Measurements from ENCODE around the gene TSHB.

Gene TSHB

GRCh38 chr1:115060501-115060900 lies 30.9 kb downstream of the TSHB start:
- no peak for DNase-seq (ENCODE audit: low spot score)

- no peak for DNase-seq (ENCODE audit: low spot score)
These were observed 32.9 kb downstream of the TSHB start for GRCh38 chr1:115062542-115063004.

GRCh38 chr1:115063228-115063901 lies 33.7 kb downstream of the TSHB start:
- DNase-seq (ENCODE audit: low spot score): no peak

- no peak for DNase-seq (ENCODE audit: low spot score)
These were observed 34.8 kb downstream of the TSHB start for GRCh38 chr1:115064461-115064860.

GRCh38 chr1:115065021-115065420 lies 35.4 kb downstream of the TSHB start:
- DNase-seq (ENCODE audit: low spot score): no peak

GRCh38 chr1:115067161-115067859 lies 37.7 kb downstream of the TSHB start:
- no peak for DNase-seq (ENCODE audit: low spot score)

- DNase-seq (ENCODE audit: low spot score): no peak
These were observed 39.4 kb downstream of the TSHB start for GRCh38 chr1:115068826-115069585.

GRCh38 chr1:115069659-115070308 lies 40.2 kb downstream of the TSHB start:
- no peak for DNase-seq (ENCODE audit: low spot score)

- DNase-seq (ENCODE audit: low spot score): no peak
These were observed 41.5 kb downstream of the TSHB start for GRCh38 chr1:115071012-115071664.

- DNase-seq (ENCODE audit: low spot score): no peak
These were observed 43.9 kb downstream of the TSHB start for GRCh38 chr1:115073298-115074087.

- DNase-seq (ENCODE audit: low spot score): no peak
These were observed 45.4 kb downstream of the TSHB start for GRCh38 chr1:115074839-115075534.

- DNase-seq (ENCODE audit: low spot score): no peak
These were observed 46.8 kb downstream of the TSHB start for GRCh38 chr1:115076384-115076915.

GRCh38 chr1:115077286-115077983 lies 47.8 kb downstream of the TSHB start:
- DNase-seq (ENCODE audit: low spot score): no peak

- no peak for DNase-seq (ENCODE audit: low spot score)
These were observed 48.3 kb downstream of the TSHB start for GRCh38 chr1:115077984-115078330.

GRCh38 chr1:115078708-115079107 lies 49.1 kb downstream of the TSHB start:
- no peak for DNase-seq (ENCODE audit: low spot score)

GRCh38 chr1:115082949-115083348 lies 53.3 kb downstream of the TSHB start:
- no peak for DNase-seq (ENCODE audit: low spot score)
